ENCODE results near the gene ADD3. TPM values are rescaled to one million over a fixed set of nuclear protein-coding genes. Genes with fewer than 3 reads are reported as not detected.
A peak's percentile ranks its signal among the peaks of the same experiment; 100 is the strongest.

ADD3 gene
- total RNA-seq, 2 donors from 2014 or later = 127 to 131 TPM

- no peaks in the 10 kb centered on the region for H3K9me3 ChIP-seq
- H3K9ac ChIP-seq (ENCODE audit: low read depth in 2 of 2, low read length in 2 of 2) = no peak overlapping the region
- no peak for DNase-seq
- no peak overlapping the region for H3K27ac ChIP-seq
- intact Hi-C loops (cut with DNase I) = no loop called here
- no peaks in the 10 kb centered on the region for H3K27me3 ChIP-seq
- no peaks in the 10 kb centered on the region for H3K36me3 ChIP-seq
- no peak overlapping the region for H3K4me3 ChIP-seq
- TF ChIP-seq, protein P1, sequence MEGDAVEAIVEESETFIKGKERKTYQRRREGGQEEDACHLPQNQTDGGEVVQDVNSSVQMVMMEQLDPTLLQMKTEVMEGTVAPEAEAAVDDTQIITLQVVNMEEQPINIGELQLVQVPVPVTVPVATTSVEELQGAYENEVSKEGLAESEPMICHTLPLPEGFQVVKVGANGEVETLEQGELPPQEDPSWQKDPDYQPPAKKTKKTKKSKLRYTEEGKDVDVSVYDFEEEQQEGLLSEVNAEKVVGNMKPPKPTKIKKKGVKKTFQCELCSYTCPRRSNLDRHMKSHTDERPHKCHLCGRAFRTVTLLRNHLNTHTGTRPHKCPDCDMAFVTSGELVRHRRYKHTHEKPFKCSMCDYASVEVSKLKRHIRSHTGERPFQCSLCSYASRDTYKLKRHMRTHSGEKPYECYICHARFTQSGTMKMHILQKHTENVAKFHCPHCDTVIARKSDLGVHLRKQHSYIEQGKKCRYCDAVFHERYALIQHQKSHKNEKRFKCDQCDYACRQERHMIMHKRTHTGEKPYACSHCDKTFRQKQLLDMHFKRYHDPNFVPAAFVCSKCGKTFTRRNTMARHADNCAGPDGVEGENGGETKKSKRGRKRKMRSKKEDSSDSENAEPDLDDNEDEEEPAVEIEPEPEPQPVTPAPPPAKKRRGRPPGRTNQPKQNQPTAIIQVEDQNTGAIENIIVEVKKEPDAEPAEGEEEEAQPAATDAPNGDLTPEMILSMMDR (IDR thresholded peaks at IDR 0.05) = no peak
- H3K4me1 ChIP-seq = peaks cover 7% of the 10 kb centered on the region
These were observed 9.3 kb upstream of the ADD3 start for GRCh38 chr10:109998513-109998912.

- Histone ChIP-seq H3K4me3 (no peak overlapping the region), H3K9me3 (no peaks in the 10 kb centered on the region), H3K27ac (peak overlapping the region; percentile 74), H3K9ac (ENCODE audit: low read depth in 2 of 2, low read length in 2 of 2) (peak overlapping the region in 1 of 2 donors; percentile 57), H3K27me3 (no peaks in the 10 kb centered on the region), H3K36me3 (no peaks in the 10 kb centered on the region), H3K4me1 (no peaks in the 10 kb centered on the region)
- TF ChIP-seq, protein P1 (IDR thresholded peaks at IDR 0.05) = no peak
- peak; percentile 61 for DNase-seq
- intact Hi-C loops (cut with DNase I) = no loop called here
These were observed 4.8 kb upstream of the ADD3 start for GRCh38 chr10:110002801-110003523.

DNA sequence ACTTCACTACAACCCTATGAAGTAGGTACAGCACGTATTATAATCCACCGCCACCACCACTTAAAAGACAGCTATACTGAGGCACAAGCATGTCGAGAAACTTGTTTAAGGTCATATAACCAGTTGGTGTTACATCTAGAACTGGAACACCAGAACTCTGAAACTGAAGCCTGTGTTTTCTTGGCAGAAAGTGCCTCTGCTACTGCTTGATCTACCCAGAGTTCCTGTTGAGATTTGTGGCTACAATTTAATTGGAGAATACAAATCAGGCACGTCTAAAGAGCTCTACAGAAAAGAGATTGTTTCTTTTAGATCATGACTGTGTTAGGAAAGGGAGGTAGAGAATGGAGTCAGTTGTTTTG is 4.3 kb upstream of the ADD3 start:
- H3K4me3 ChIP-seq = no peak overlapping the region
- H3K9me3 ChIP-seq = no peaks in the 10 kb centered on the region
- no peaks in the 10 kb centered on the region for H3K36me3 ChIP-seq
- intact Hi-C loops (cut with DNase I) = no loop called here
- peak overlapping the region in 1 of 2 donors; percentile 57 for H3K9ac ChIP-seq (ENCODE audit: low read depth in 2 of 2, low read length in 2 of 2)
- TF ChIP-seq, protein P1 (IDR thresholded peaks at IDR 0.05) = no peak
- H3K27me3 ChIP-seq = no peaks in the 10 kb centered on the region
- peak overlapping the region; percentile 74 for H3K27ac ChIP-seq
- H3K4me1 ChIP-seq = no peaks in the 10 kb centered on the region
- no peak for DNase-seq

GRCh38 chr10:110005719-110006118 is 2.1 kb upstream of the ADD3 start:
- Histone ChIP-seq H3K27ac (peak overlapping the region; percentile 80), H3K4me3 (peak overlapping the region; percentile 62), H3K9ac (ENCODE audit: low read depth in 2 of 2, low read length in 2 of 2) (peak overlapping the region; percentile 44 to 86), H3K36me3 (no peaks in the 10 kb centered on the region), H3K4me1 (no peaks in the 10 kb centered on the region), H3K9me3 (no peaks in the 10 kb centered on the region), H3K27me3 (no peaks in the 10 kb centered on the region)
- TF ChIP-seq, protein P1 (IDR thresholded peaks at IDR 0.05) = no peak
- peak; percentile 58 for DNase-seq
- intact Hi-C loops (cut with DNase I) = no loop called here

GRCh38 chr10:110006358-110007160 is 1.2 kb upstream of the ADD3 start:
- intact Hi-C loops (cut with DNase I) = no loop called here
- H3K9ac ChIP-seq (ENCODE audit: low read depth in 2 of 2, low read length in 2 of 2) = peak overlapping the region; percentile 86 to 87
- H3K27me3 ChIP-seq = no peaks in the 10 kb centered on the region
- DNase-seq = peak; percentile 67
- peak overlapping the region; percentile 80 for H3K27ac ChIP-seq
- TF ChIP-seq, protein P1 (IDR thresholded peaks at IDR 0.05) = no peak
- no peaks in the 10 kb centered on the region for H3K9me3 ChIP-seq
- no peaks in the 10 kb centered on the region for H3K4me1 ChIP-seq
- H3K4me3 ChIP-seq = peak overlapping the region; percentile 62
- H3K36me3 ChIP-seq = no peaks in the 10 kb centered on the region

All from colonic mucosa (tissue), 4 donors.